ENCODE measurements around the gene CLBA1. TPM values are rescaled to one million over a fixed set of nuclear protein-coding genes. Genes with fewer than 3 reads are reported as not detected.

Gene CLBA1
- total and polyA plus RNA-seq, 2 donors (not counting 1 experiment from before 2014, with no cell fraction given): 11.3 to 11.7 TPM

GRCh38 chr14:104981699-104982541 is 3.7 kb upstream of the CLBA1 start:
- H3K9me3 ChIP-seq (ENCODE audit: control insufficient read depth, insufficient read depth, low read depth, low read length): no peaks in the 10 kb centered on the region
- H3K79me2 ChIP-seq (ENCODE audit: control insufficient read depth, insufficient read depth, low read length): no peaks in the 10 kb centered on the region
- no peak overlapping the region for H3K4me3 ChIP-seq (replicated peaks in 1 of 4; ENCODE audit: control extremely low read depth in 1 of 4, insufficient read depth in 1 of 4, low read depth in 3 of 4, low read length in 4 of 4)
- no peaks in the 10 kb centered on the region for H3K27me3 ChIP-seq (ENCODE audit: control insufficient read depth, insufficient read depth, low read length)
- H3K9ac ChIP-seq (ENCODE audit: insufficient read depth, low read length): no peak overlapping the region
- no peaks in the 10 kb centered on the region for H3K36me3 ChIP-seq (ENCODE audit: control insufficient read depth, insufficient read depth, low read length)
- TF ChIP-seq EZH2 (IDR thresholded peaks at IDR 0.05; ENCODE audit: low read length, missing control alignments) (no peak), CTCF (conservative IDR thresholded peaks at IDR 0.05 in 1 of 2, IDR thresholded peaks at IDR 0.05 in 1 of 2; ENCODE audit: low read depth in 1 of 2, low read length in 2 of 2) (no peak)
- no peak for DNase-seq (ENCODE audit: low read depth in 2 of 2)
- no peak overlapping the region for H2AFZ ChIP-seq (ENCODE audit: low read length)
- peaks cover 9% of the 10 kb centered on the region for H3K4me1 ChIP-seq (ENCODE audit: control insufficient read depth, extremely low read depth, insufficient read depth, low read length)
- H4K20me1 ChIP-seq (ENCODE audit: control insufficient read depth, extremely low read depth, insufficient read depth, low read length): no peaks in the 10 kb centered on the region
- no peak overlapping the region for H3K27ac ChIP-seq (ENCODE audit: insufficient read depth, low read length)
- H3K4me2 ChIP-seq (ENCODE audit: extremely low read depth, insufficient read depth, low read length): no peak overlapping the region

GRCh38 chr14:104982548-104983230 is 2.9 kb upstream of the CLBA1 start:
- Histone ChIP-seq H3K4me3 (replicated peaks in 1 of 4; ENCODE audit: control extremely low read depth in 1 of 4, insufficient read depth in 1 of 4, low read depth in 3 of 4, low read length in 4 of 4) (no peak overlapping the region), H3K9ac (ENCODE audit: insufficient read depth, low read length) (no peak overlapping the region), H4K20me1 (ENCODE audit: control insufficient read depth, extremely low read depth, insufficient read depth, low read length) (no peaks in the 10 kb centered on the region), H3K27ac (ENCODE audit: insufficient read depth, low read length) (no peak overlapping the region), H3K27me3 (ENCODE audit: control insufficient read depth, insufficient read depth, low read length) (no peaks in the 10 kb centered on the region), H3K36me3 (ENCODE audit: control insufficient read depth, insufficient read depth, low read length) (no peaks in the 10 kb centered on the region), H3K9me3 (ENCODE audit: control insufficient read depth, insufficient read depth, low read depth, low read length) (no peaks in the 10 kb centered on the region), H3K79me2 (ENCODE audit: control insufficient read depth, insufficient read depth, low read length) (no peaks in the 10 kb centered on the region), H3K4me1 (ENCODE audit: control insufficient read depth, extremely low read depth, insufficient read depth, low read length) (peaks cover 3% of the 10 kb centered on the region), H2AFZ (ENCODE audit: low read length) (no peak overlapping the region), H3K4me2 (ENCODE audit: extremely low read depth, insufficient read depth, low read length) (no peak overlapping the region)
- TF ChIP-seq EZH2 (IDR thresholded peaks at IDR 0.05; ENCODE audit: low read length, missing control alignments): no peak
- no peak for TF ChIP-seq CTCF (conservative IDR thresholded peaks at IDR 0.05 in 1 of 2, IDR thresholded peaks at IDR 0.05 in 1 of 2; ENCODE audit: low read depth in 1 of 2, low read length in 2 of 2)
- no peak for DNase-seq (ENCODE audit: low read depth in 2 of 2)

GRCh38 chr14:104983231-104983721 is 2.3 kb upstream of the CLBA1 start:
- H3K4me2 ChIP-seq (ENCODE audit: extremely low read depth, insufficient read depth, low read length): no peak overlapping the region
- TF ChIP-seq CTCF (conservative IDR thresholded peaks at IDR 0.05 in 1 of 2, IDR thresholded peaks at IDR 0.05 in 1 of 2; ENCODE audit: low read depth in 1 of 2, low read length in 2 of 2) (no peak), EZH2 (IDR thresholded peaks at IDR 0.05; ENCODE audit: low read length, missing control alignments) (no peak)
- no peak overlapping the region for H3K4me3 ChIP-seq (replicated peaks in 1 of 4; ENCODE audit: control extremely low read depth in 1 of 4, insufficient read depth in 1 of 4, low read depth in 3 of 4, low read length in 4 of 4)

More at GRCh38 chr14:104983231-104983721, 2.3 kb upstream of the CLBA1 start:
- Histone ChIP-seq H3K9me3 (ENCODE audit: control insufficient read depth, insufficient read depth, low read depth, low read length) (no peaks in the 10 kb centered on the region), H3K9ac (ENCODE audit: insufficient read depth, low read length) (no peak overlapping the region), H3K27ac (ENCODE audit: insufficient read depth, low read length) (no peak overlapping the region), H3K4me1 (ENCODE audit: control insufficient read depth, extremely low read depth, insufficient read depth, low read length) (peaks cover 3% of the 10 kb centered on the region), H2AFZ (ENCODE audit: low read length) (no peak overlapping the region), H3K79me2 (ENCODE audit: control insufficient read depth, insufficient read depth, low read length) (no peaks in the 10 kb centered on the region), H3K36me3 (ENCODE audit: control insufficient read depth, insufficient read depth, low read length) (no peaks in the 10 kb centered on the region), H4K20me1 (ENCODE audit: control insufficient read depth, extremely low read depth, insufficient read depth, low read length) (no peaks in the 10 kb centered on the region), H3K27me3 (ENCODE audit: control insufficient read depth, insufficient read depth, low read length) (no peaks in the 10 kb centered on the region)
- DNase-seq (ENCODE audit: low read depth in 2 of 2): no peak

Measured in fibroblast of lung (primary cell).